K562 (cell line): ENCODE measurements around the gene ERO1B. TPM values are rescaled to one million over a fixed set of nuclear protein-coding genes. Genes with fewer than 3 reads are reported as not detected.
A peak's percentile ranks its signal among the peaks of the same experiment; 100 is the strongest.

Experiments used
- ATAC-seq: fragments of 200-7000 bp; cut with Tn5 transposase; 3 replicates; pipeline ENCODE4 v1.9.1; 2020; ENCODE audit warnings: moderate library complexity
- BruUV-seq: library from RNA; stranded (reverse); fragments of 400-500 nt; replicated peaks from 2 replicates; lab custom pipeline; 2021; lab: Mats Ljungman, UMichigan
- CTCF ChIA-PET: fragments of 300-600 bp; formaldehyde crosslinking; extraction: SDS; loops from one replicate; lab custom pipeline; 2021; ENCODE audit warnings: low intra/inter-chr PET ratio; lab: Yijun Ruan, JAX
- POLR2A ChIA-PET: fragments of 300-600, 350-650 bp; sonication (Branson Sonifier 250); formaldehyde crosslinking; extraction: SDS; loops from one replicate; lab custom pipeline; 2021; ENCODE audit warnings: antibody characterized with exemption, inconsistent platforms; lab: Yijun Ruan, JAX
- DNase-seq, 4 experiments: peaks; one replicate each; pipeline versions ENCODE4 v3.0.0 to v3.0.0-alpha.2; 2011 to 2018; ENCODE audit warnings: low spot score in 3 of 4, mixed read lengths in 3 of 4; ENCODE audit errors: extremely low read depth in 1 of 4
- FAIRE-seq: peaks from 2 replicates; lab custom pipeline; 2011; peaks lifted over from hg19 to GRCh38; lab: Jason Lieb, UNC
- H2AFZ ChIP-seq: 2 replicates; pipeline ENCODE4 v1.6.0; 2011; ENCODE audit warnings: low read depth, low read length, control low read depth, inconsistent platforms
- H3K27ac ChIP-seq: fragments of 200-600 bp; 3 replicates; pipeline ENCODE4 v1.8.0; 2011; ENCODE audit warnings: low read depth, mild to moderate bottlenecking, control low read depth, inconsistent platforms, low read length, moderate library complexity, mixed read lengths; ENCODE audit errors: extremely low read depth
- H3K27me3 ChIP-seq, 2 experiments: fragments of 300-600 bp in 1 of 2; 2 replicates in 1 of 2; 3 replicates in 1 of 2; pipeline versions ENCODE4 v1.6.0 to v1.8.0; 2011; ENCODE audit warnings: inconsistent platforms in 2 of 2, low read length in 2 of 2, mild to moderate bottlenecking in 1 of 2, mixed read lengths in 1 of 2, moderate library complexity in 1 of 2; ENCODE audit not compliant: control insufficient read depth in 2 of 2, insufficient read depth in 2 of 2
- H3K36me3 ChIP-seq: fragments of 300-600 bp; 3 replicates; pipeline ENCODE4 v1.8.0; 2011; ENCODE audit warnings: mild to moderate bottlenecking, low read length, inconsistent platforms; ENCODE audit not compliant: control insufficient read depth, insufficient read depth
- H3K4me1 ChIP-seq, 2 experiments: fragments of 200-600 bp in 1 of 2; replicated peaks in 1 of 2; 2 replicates in 1 of 2; 3 replicates in 1 of 2; pipeline versions ENCODE4 v1.5.1 to v1.8.0; 2011; ENCODE audit warnings: inconsistent platforms in 2 of 2, low read length in 2 of 2, mild to moderate bottlenecking in 1 of 2, mixed read lengths in 1 of 2, moderate library complexity in 1 of 2; ENCODE audit not compliant: control insufficient read depth in 2 of 2, insufficient read depth in 2 of 2
- H3K4me2 ChIP-seq: 2 replicates; pipeline ENCODE4 v1.6.1; 2011; ENCODE audit warnings: low read length, control low read depth, inconsistent platforms, mixed read lengths; ENCODE audit not compliant: insufficient read depth
- H3K4me3 ChIP-seq: fragments of 200-600 bp; sonication (generic), shearing (Covaris generic); 2 replicates; pipeline ENCODE4 v1.5.1; 2016; ENCODE audit warnings: control low read depth, inconsistent platforms
- H3K79me2 ChIP-seq: fragments of 200-600 bp; 3 replicates; pipeline ENCODE4 v1.8.0; 2011; ENCODE audit warnings: low read length, inconsistent platforms; ENCODE audit not compliant: control insufficient read depth, insufficient read depth
- H3K9ac ChIP-seq, 2 experiments: 2 replicates each; pipeline versions ENCODE4 v1.6.0 to v1.6.1; 2011; ENCODE audit warnings: low read depth in 2 of 2, low read length in 2 of 2, control low read depth in 1 of 2, inconsistent platforms in 1 of 2, mild to moderate bottlenecking in 1 of 2, mixed read lengths in 1 of 2; ENCODE audit not compliant: insufficient read depth in 1 of 2
- H3K9me1 ChIP-seq: one replicate; pipeline ENCODE4 v1.6.0; 2011; ENCODE audit warnings: inconsistent platforms, mild to moderate bottlenecking, low read length, moderate library complexity; ENCODE audit not compliant: control insufficient read depth, insufficient read depth
- H3K9me3 ChIP-seq: replicated peaks from 2 replicates; pipeline ENCODE4 v1.5.1; 2011; ENCODE audit warnings: low read depth, low read length, inconsistent platforms; ENCODE audit not compliant: control insufficient read depth, insufficient read depth
- H4K20me1 ChIP-seq: replicated peaks from 2 replicates; pipeline ENCODE4 v1.6.1; 2011; ENCODE audit warnings: low read length, inconsistent platforms, mixed read lengths; ENCODE audit not compliant: control insufficient read depth, insufficient read depth
- CCNT2 ChIP-seq: IDR thresholded peaks from 2 replicates; pipeline ENCODE4 v1.6.1; 2011; ENCODE audit warnings: borderline replicate concordance, low read depth, mild to moderate bottlenecking, moderate library complexity, mixed read lengths, low read length; ENCODE audit not compliant: insufficient read length; ENCODE audit errors: extremely low read depth
- EGR1 ChIP-seq: fragments of 450-650 bp; conservative IDR thresholded peaks from 2 replicates; pipeline ENCODE4 v1.6.1; 2017; ENCODE audit warnings: mild to moderate bottlenecking
- NFIC ChIP-seq: fragments of 450-650 bp; IDR thresholded peaks from 2 replicates; pipeline ENCODE4 v1.6.1; 2017; ENCODE audit warnings: mild to moderate bottlenecking, inconsistent platforms
- USF1 ChIP-seq: sonication (generic); formaldehyde crosslinking; IDR thresholded peaks from 2 replicates; pipeline ENCODE4 v1.9.0; 2022; ENCODE audit warnings: mild to moderate bottlenecking, missing genetic modification reagents
- ZNF512 ChIP-seq: IDR thresholded peaks from 2 replicates; pipeline ENCODE4 v1.6.1; 2016; ENCODE audit warnings: missing genetic modification characterization, missing compliant biosample characterization
- WGBS: fragments of 100-300 bp; shearing (Covaris generic); methylation state at CpG from one replicate; pipeline ENCODE4 v1.1.6; 2016; ENCODE audit warnings: low coverage, mixed read lengths; ENCODE audit not compliant: insufficient coverage; ENCODE audit errors: missing lambda C conversion rate; 5-methylcytosine and 5-hydroxymethylcytosine counted together
- in situ Hi-C: fragments of 300-500 bp; cut with MboI; formaldehyde crosslinking; loops from 4 replicates; pipeline ENCODE4 v1.15.0; 2018; ENCODE audit warnings: inconsistent platforms, mixed read lengths
- intact Hi-C: fragments of 100-400 bp; cut with micrococcal nuclease; formaldehyde crosslinking; loops from 2 replicates; pipeline ENCODE4 v1.14.2; 2022
- polyA plus RNA-seq, 8 experiments: library from polyadenylated mRNA; depleted of rRNA in 4 of 8; stranded (reverse) in 5 of 8; unstranded in 3 of 8; fragments of >200 nt; fragmentation: Nextera tagmentation in 2 of 8; fragmentation: Illumina TruSeq in 1 of 8; extraction: Ambion mirVana in 2 of 8; extraction: Trizol in 1 of 8; gene quantifications; 2 replicates each; pipeline versions ENCODE4 v1.2.1 to v1.2.3, GENCODE V29; 2011 to 2014; ENCODE audit warnings: inconsistent platforms in 1 of 8, missing spikeins in 1 of 8
- total RNA-seq, 7 experiments: library from RNA; depleted of rRNA in 6 of 7; stranded (reverse); fragments of >200 nt in 6 of 7; fragmentation: Illumina TruSeq in 2 of 7; extraction: Trizol in 2 of 7; gene quantifications; 2 replicates each; pipeline versions ENCODE4 v1.2.1 to v1.2.3, GENCODE V29; 2011 to 2021; ENCODE audit warnings: low replicate concordance in 1 of 7
- TF ChIP-seq, protein P1 (sequence below), 2 experiments: fragments of 150-350 bp in 1 of 2; IDR thresholded peaks; 2 replicates each; pipeline ENCODE4 v1.6.1; 2012 to 2016; ENCODE audit warnings: low read depth in 2 of 2, low read length in 2 of 2, mild to moderate bottlenecking in 1 of 2, moderate library complexity in 1 of 2

The ERO1B gene
- total and polyA plus RNA-seq, 9 of the 15 experiments (the other 6 are each of a cell fraction or from before 2014, with no cell fraction given), result 0.59 to 6.4 (median 4.2) TPM

DNA sequence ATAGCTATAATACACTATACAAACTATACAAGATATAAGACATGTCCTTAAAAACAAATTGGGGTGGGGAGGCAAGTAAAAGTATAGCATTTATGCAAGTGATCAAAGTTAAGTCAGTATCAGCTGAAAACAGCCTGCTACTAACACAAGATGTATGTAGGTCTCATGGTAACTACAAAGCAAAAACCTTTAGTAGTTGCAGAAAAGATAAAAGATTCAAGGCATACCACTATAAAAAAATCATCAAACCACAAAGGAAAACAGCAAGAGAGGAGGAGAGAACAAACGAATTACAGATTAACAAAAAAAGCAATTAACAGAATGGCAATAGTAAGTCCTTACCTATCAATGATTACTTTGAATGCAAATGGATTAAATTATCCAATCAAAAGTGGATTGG lies 22.7 kb downstream of the ERO1B start (continued):
- no peak for TF ChIP-seq USF1 (CRISPR knock-in tag)
- no peak for TF ChIP-seq EGR1
- no peak for TF ChIP-seq NFIC
- no peak for TF ChIP-seq CCNT2
- TF ChIP-seq, all 486 proteins: peak for 0

DNA sequence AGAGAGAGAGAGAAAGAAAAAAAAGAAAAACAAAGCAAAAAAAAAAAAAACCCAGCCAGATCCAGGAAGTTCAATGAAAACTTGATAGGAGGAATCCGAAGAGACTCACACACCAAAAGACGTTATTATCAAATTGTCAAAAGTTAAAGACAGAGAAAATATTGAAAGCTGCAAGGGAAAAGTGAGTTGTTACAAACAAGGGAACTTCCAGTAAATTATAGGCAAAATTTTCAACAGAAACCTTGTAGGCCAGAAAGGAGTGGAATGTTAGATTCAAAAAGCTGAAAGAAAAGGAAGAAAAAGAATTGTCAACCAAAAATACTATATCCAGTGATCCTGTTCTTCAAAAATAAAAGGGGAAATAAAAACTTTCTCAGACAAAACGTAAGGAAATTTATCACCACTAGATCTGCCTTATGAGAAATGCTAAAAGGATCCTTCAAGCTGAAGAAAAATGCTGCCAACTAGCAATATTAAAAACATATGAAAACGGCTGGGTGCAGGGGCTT lies 23.6 kb downstream of the ERO1B start:
- Histone ChIP-seq H2AFZ (no peak overlapping the region), H3K9me3 (peaks cover 3% of the 10 kb centered on the region; the same call in 1 of the 2 replicates), H3K36me3 (no peaks in the 10 kb centered on the region), H3K4me2 (no peak overlapping the region), H3K27ac (no peak overlapping the region), H3K4me3 (no peak overlapping the region), H3K79me2 (no peaks in the 10 kb centered on the region), H3K27me3 (no peaks in the 10 kb centered on the region), H3K9ac (no peak overlapping the region), H4K20me1 (no peaks in the 10 kb centered on the region), H3K9me1 (no peaks in the 10 kb centered on the region), H3K4me1 (peaks cover 0 to 12% of the 10 kb centered on the region in 2 experiments; a peak in 3 of 5 replicates)
- no TSS peak for BruUV-seq
- intact Hi-C loops, result no loop called here
- DNase-seq (no peak), FAIRE-seq (no peak), ATAC-seq (no peak)
- in situ Hi-C loops, result no loop called here
- peak; percentile 53; the same call in 1 of the 2 replicates for TF ChIP-seq ZNF512
- TF ChIP-seq, protein P1, sequence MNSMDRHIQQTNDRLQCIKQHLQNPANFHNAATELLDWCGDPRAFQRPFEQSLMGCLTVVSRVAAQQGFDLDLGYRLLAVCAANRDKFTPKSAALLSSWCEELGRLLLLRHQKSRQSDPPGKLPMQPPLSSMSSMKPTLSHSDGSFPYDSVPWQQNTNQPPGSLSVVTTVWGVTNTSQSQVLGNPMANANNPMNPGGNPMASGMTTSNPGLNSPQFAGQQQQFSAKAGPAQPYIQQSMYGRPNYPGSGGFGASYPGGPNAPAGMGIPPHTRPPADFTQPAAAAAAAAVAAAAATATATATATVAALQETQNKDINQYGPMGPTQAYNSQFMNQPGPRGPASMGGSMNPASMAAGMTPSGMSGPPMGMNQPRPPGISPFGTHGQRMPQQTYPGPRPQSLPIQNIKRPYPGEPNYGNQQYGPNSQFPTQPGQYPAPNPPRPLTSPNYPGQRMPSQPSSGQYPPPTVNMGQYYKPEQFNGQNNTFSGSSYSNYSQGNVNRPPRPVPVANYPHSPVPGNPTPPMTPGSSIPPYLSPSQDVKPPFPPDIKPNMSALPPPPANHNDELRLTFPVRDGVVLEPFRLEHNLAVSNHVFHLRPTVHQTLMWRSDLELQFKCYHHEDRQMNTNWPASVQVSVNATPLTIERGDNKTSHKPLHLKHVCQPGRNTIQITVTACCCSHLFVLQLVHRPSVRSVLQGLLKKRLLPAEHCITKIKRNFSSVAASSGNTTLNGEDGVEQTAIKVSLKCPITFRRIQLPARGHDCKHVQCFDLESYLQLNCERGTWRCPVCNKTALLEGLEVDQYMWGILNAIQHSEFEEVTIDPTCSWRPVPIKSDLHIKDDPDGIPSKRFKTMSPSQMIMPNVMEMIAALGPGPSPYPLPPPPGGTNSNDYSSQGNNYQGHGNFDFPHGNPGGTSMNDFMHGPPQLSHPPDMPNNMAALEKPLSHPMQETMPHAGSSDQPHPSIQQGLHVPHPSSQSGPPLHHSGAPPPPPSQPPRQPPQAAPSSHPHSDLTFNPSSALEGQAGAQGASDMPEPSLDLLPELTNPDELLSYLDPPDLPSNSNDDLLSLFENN (IDR thresholded peaks at IDR 0.05; ENCODE audit: low read depth in 2 of 2, low read length in 2 of 2), result no peak
- WGBS, result 28% methylated on average over 4 of the region's 4 CpGs
- ChIA-PET POLR2A (interaction anchor here (0.6 to 0.8 kb wide), 2 partner anchors 12 to 733 kb away, joined by 4 read pairs; no protein-coding TSS in a partner anchor), CTCF (no interaction called here)
